Pancreas (tissue), 10 donors: ENCODE measurements around the gene RPL35. TPM values are rescaled to one million over a fixed set of nuclear protein-coding genes. Genes with fewer than 3 reads are reported as not detected.
A peak's percentile ranks its signal among the peaks of the same experiment; 100 is the strongest.

Experiments
- ATAC-seq, 4 donors: fragments of 200-7000 bp; cut with Tn5 transposase; one replicate each; pipeline versions ENCODE4 v1.8.0 to v1.9.1; 2020; ENCODE audit warnings: mild to moderate bottlenecking in 4 of 4, moderate library complexity in 4 of 4
- DNase-seq, 6 donors: peaks; one replicate each; pipeline ENCODE4 v3.0.0-alpha.2; 2020
- FAIRE-seq: peaks from 2 replicates; lab custom pipeline; 2012; peaks lifted over from hg19 to GRCh38; lab: Jason Lieb, UNC
- H3K27ac ChIP-seq, 4 donors: fragments of 200-600 bp; sonication (generic); 1 replicate in 3 of 4; 2 replicates in 1 of 4; pipeline versions ENCODE4 v1.5.0 to v1.8.0; 2020
- H3K27me3 ChIP-seq, 4 donors: fragments of 200-600 bp; one replicate each; pipeline ENCODE4 v1.8.0; 2021
- H3K36me3 ChIP-seq, 3 donors: fragments of 200-600 bp; sonication (generic) in 1 of 3; one replicate each; pipeline versions ENCODE4 v1.5.0 to v1.8.0; 2020 to 2021
- H3K4me1 ChIP-seq, 3 donors: fragments of 200-600 bp; one replicate each; pipeline ENCODE4 v1.8.0; 2021
- H3K4me3 ChIP-seq, 4 donors: fragments of 200-600 bp; sonication (generic) in 2 of 4; one replicate each; pipeline versions ENCODE4 v1.5.0 to v1.8.0; 2020 to 2021
- H3K9me3 ChIP-seq, 4 donors: fragments of 200-600 bp; one replicate each; pipeline ENCODE4 v1.8.0; 2021
- CTCF ChIP-seq, 4 donors: fragments of 200-600 bp; sonication (generic) in 3 of 4; IDR thresholded peaks; one replicate each; pipeline versions ENCODE4 v1.5.0 to v1.8.0; 2021; ENCODE audit warnings: antibody characterized with exemption in 4 of 4
- WGBS, 2 donors: extraction: QIAGEN DNeasy Blood & Tissue Kit; methylation state at CpG; one replicate each; pipeline ENCODE4 v1.1.7; 2013; 5-methylcytosine and 5-hydroxymethylcytosine counted together
- intact Hi-C, 3 donors: fragments of 100-400 bp; cut with DNase I; formaldehyde crosslinking; loops; one replicate each; pipeline versions ENCODE4 v1.11.1 to v1.14.2; 2022
- polyA plus RNA-seq, 2 donors: library from polyadenylated mRNA; stranded (reverse); fragments of 200-250 nt; gene quantifications; one replicate each; pipeline ENCODE4 v1.2.3, GENCODE V29; 2013
- total RNA-seq, 6 donors: library from RNA; stranded (reverse); fragmentation: NEBNext Ultra II Directional in 4 of 6; extraction: Animal tissue kit (Norgen Biotek cat#: 25700) in 4 of 6; gene quantifications; one replicate each; pipeline versions ENCODE4 v1.2.1 to v1.2.4, GENCODE V29; 2021 to 2023
- donor health status: healthy with polysubstance abuse.
- donor health status: DM: no; HTN: no; CAD: no; lungs with moderate emphysema.
- donor health status: DM: no; HTN: no; CAD: no.
- donor health status: control.
- donor health status: control.
- donor health status: Bipolar disorder and iron deficiency.
- donor health status: DM: yes; HTN: yes; CAD: no.
- donor health status: DM: no; HTN: no; CAD: no.
- donor health status: DM: no; HTN: no; CAD: no.
- donor health status: DM: yes; HTN: yes; CAD: no.

The RPL35 gene
- total and polyA plus RNA-seq, 8 donors, result 711 to 3,795 (median 1,051) TPM

GRCh38 chr9:124814164-124814535, 47.6 kb downstream of the RPL35 start:
- H3K9me3 ChIP-seq, result no peaks in the 10 kb centered on the region
- no peaks in the 10 kb centered on the region for H3K36me3 ChIP-seq
- ATAC-seq (no peak), FAIRE-seq (no peak), DNase-seq (no peak)
- no peaks in the 10 kb centered on the region for H3K27me3 ChIP-seq
- H3K4me3 ChIP-seq, result no peak overlapping the region
- peaks cover 0 to 11% (median 9%) of the 10 kb centered on the region in 3 donors for H3K4me1 ChIP-seq
- H3K27ac ChIP-seq, result no peak overlapping the region
- intact Hi-C loops, result no loop called here
- WGBS, 2 donors, result 84% methylated on average over 5 of the region's 5 CpGs
- TF ChIP-seq CTCF (IDR thresholded peaks at IDR 0.05), result no peak

GRCh38 chr9:124813501-124814163, 48.1 kb downstream of the RPL35 start:
- no peak for TF ChIP-seq CTCF (IDR thresholded peaks at IDR 0.05)
- H3K9me3 ChIP-seq, result no peaks in the 10 kb centered on the region
- 86 to 94% methylated on average over 11 of the region's 11 CpGs for WGBS, 2 donors
- no peak overlapping the region for H3K4me3 ChIP-seq
- no peak for ATAC-seq
- H3K27me3 ChIP-seq, result no peaks in the 10 kb centered on the region
- no peak for DNase-seq
- no peaks in the 10 kb centered on the region for H3K36me3 ChIP-seq
- H3K4me1 ChIP-seq, result peaks cover 0 to 6% (median 4%) of the 10 kb centered on the region in 3 donors
- H3K27ac ChIP-seq, result no peak overlapping the region
- no peak for FAIRE-seq
- intact Hi-C loops, result no loop called here

- Histone ChIP-seq H3K27ac (no peak overlapping the region), H3K27me3 (no peaks in the 10 kb centered on the region), H3K4me3 (no peak overlapping the region), H3K9me3 (no peaks in the 10 kb centered on the region), H3K36me3 (no peaks in the 10 kb centered on the region), H3K4me1 (no peaks in the 10 kb centered on the region)
- FAIRE-seq (no peak), DNase-seq (no peak), ATAC-seq (no peak)
- no peak for TF ChIP-seq CTCF (IDR thresholded peaks at IDR 0.05)
- intact Hi-C loops, result no loop called here
- WGBS, 2 donors, result 91 to 92% methylated on average over 7 of the region's 7 CpGs
Observed at GRCh38 chr9:124813041-124813440, 48.7 kb downstream of the RPL35 start.

GRCh38 chr9:124812441-124812876, 49.3 kb downstream of the RPL35 start:
- Histone ChIP-seq H3K27me3 (no peaks in the 10 kb centered on the region), H3K4me3 (no peak overlapping the region), H3K9me3 (no peaks in the 10 kb centered on the region), H3K36me3 (no peaks in the 10 kb centered on the region), H3K27ac (no peak overlapping the region), H3K4me1 (no peaks in the 10 kb centered on the region)
- no peak for FAIRE-seq
- no peak for TF ChIP-seq CTCF (IDR thresholded peaks at IDR 0.05)
- intact Hi-C loops, result no loop called here
- DNase-seq, result peak in 1 of 6 donors; percentile 15
- ATAC-seq, result peak in 2 of 4 donors; percentile 47 to 50
- 81 to 88% methylated on average over 6 of the region's 6 CpGs for WGBS, 2 donors

- no peak for TF ChIP-seq CTCF (IDR thresholded peaks at IDR 0.05)
- DNase-seq (no peak), ATAC-seq (peak; percentile 43 to 80 (median 68)), FAIRE-seq (no peak)
- Histone ChIP-seq H3K27me3 (no peaks in the 10 kb centered on the region), H3K27ac (peak overlapping the region in 2 of 4 donors; percentile 50 to 54), H3K4me1 (no peaks in the 10 kb centered on the region), H3K9me3 (no peaks in the 10 kb centered on the region), H3K4me3 (no peak overlapping the region), H3K36me3 (no peaks in the 10 kb centered on the region)
- WGBS, 2 donors, result 72 to 78% methylated on average over 12 of the region's 12 CpGs
- intact Hi-C loops, result no loop called here
Observed at GRCh38 chr9:124810663-124811355, 50.9 kb downstream of the RPL35 start.
